EH (cell line): ENCODE results near the gene CPLANE2.
A peak's percentile ranks its signal among the peaks of the same experiment; 100 is the strongest.
"Not testable (repeated sequence)": the region's sequence is repeated elsewhere in the genome, so short reads cannot be mapped to it uniquely, and the experiment has no call there.

Source experiments
- DNase-seq: peaks from one replicate; pipeline ENCODE4 v3.0.0-alpha.2; 2015; ENCODE audit warnings: low read depth

CPLANE2 gene

DNA sequence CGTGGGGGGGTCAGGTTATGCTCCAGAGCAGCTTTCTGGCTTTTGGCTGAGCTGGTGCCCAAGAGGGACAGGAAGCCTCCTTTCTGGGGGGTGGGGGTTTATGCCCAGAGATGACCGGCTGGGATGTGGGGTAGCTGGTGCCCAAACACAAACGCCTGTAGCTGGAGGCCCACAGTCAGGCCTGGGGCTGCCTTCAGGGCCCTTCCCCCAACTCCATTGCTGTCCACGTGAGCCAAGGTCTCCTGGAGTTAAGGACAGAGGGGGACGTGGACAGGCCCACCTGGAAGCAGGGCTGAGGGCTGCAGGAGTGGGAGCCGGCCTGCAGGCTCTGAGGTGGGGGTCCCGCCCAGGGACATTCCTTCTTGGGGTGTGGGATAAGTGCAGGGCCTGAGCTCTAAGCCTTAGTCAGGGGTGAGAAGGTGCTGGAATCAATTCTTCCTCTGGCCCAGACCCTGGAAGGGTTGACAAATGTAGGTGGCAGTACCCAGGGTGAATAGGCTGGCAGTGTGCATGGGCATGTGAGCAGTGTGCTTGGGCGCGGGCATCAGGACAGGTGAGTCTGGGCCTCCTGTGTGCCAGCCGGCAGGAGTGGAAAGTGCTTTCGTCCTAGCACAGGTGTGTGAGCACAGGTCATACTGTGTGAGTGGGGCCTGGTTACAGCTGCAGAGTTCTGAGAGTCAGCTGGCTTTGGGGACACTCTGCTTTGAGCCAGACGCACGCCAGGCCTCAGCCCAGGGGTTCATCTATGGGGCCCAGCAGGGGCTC, 6.8 kb downstream of the CPLANE2 start:
- DNase-seq: no peak

DNA sequence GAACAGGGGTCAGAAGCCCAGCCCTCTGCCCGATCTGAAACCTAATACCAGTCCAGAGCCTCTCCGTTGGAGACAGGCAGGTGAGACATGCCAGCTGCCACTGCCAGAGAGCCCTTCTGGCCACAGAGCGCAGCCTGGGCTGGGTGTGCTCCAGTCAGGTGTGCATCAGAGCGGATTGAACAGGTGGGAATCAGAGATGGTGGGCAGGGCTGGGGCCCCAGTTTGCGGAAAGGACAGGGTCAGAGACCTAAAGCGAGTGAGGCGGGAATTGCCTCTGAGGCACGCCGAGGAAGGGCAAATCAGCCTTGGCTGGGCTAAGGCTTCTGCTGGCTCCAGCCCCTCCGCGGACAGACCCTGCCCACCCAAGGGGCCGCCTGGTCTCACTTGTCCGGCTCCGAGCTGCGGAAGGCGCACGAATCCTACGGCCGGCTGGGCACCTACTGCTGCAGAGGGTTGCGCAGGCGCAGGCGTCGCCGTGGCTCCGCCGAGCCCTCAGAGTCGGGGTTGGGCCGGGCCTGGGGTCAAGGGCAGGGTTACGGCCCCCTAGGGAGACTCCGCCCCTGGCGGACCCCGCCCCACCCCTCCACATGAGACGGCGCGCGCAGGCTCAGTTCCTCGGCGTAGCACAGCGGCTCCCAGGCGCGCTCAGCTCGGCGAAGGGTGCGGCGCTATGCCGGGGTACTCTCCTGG, 10.3 kb downstream of the CPLANE2 start:
- DNase-seq: no peak

DNA sequence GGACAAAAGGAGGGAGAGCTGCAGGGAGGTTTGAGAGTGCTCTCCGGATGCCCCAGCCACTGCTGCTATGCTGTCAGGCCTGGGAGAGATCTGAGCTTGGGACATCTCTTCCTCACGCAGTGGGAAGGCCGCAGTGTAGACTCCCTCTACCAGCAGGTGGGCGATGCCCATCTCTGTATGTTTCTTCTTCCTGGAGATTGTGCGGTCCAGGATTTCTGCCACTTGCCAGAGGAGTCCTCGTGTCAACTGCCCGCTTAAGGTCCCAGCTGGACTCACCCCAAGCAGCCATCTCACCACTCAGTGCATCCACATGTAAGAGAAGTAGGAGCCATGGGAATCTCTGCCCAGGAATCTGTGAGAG, 10.9 kb downstream of the CPLANE2 start:
- no peak for DNase-seq

DNA sequence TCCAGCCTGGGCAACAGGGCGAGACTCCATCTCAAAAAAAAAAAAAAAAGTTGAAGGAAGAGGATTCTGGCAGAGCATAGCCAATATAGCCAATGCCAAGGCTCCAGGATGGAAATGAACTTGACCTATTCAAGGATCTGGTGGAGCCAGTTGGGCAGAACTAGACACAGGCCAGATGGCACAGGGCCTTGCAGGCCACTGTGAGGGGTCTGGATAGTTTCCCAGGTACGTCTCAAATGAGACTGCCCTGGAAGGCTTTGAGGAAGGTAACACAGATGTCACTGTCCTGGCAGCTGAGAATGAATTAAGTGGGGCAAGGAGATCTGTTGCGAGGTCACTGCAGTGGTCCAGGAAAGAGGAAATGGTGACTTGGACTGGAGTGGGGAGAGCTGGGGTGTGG, 12.5 kb downstream of the CPLANE2 start:
- DNase-seq: no peak

DNA sequence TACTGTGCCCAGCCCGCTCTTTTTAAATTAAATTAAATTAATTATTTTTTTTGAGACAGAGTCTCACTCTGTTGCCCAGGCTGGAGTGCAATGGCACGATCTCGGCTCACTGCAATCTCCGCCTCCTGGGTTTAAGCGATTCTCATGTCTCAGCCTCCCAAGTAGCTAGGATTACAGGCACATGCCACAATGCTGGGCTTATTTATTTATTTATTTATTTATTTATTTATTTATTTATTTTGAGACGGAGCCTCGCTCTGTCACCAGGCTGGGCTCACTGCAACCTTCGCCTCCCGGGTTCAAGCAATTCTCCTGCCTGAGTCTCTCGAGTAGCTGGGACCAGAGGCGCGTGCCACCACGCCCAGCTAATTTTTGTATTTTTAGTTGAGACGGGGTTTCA, 14.3 kb downstream of the CPLANE2 start:
- DNase-seq: not testable (repeated sequence)

DNA sequence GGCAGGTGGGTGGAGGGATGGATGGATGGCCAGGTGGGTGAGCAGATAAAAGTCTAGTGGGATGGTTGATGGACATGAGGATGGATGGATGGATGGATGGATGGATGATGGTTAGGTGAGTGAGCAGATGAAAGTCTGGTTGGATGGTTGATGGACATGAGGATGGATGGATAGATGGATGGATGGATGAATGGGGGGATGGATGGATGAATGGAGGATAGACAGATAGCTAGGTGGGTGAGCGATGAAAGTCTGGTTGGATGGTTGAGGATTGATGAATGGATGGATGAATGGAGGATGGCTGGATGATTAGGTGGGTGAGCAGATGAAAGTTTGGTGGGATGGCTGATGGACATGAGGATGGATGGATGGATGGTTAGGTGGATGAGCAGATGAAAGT, 15.5 kb downstream of the CPLANE2 start:
- no peak for DNase-seq

DNA sequence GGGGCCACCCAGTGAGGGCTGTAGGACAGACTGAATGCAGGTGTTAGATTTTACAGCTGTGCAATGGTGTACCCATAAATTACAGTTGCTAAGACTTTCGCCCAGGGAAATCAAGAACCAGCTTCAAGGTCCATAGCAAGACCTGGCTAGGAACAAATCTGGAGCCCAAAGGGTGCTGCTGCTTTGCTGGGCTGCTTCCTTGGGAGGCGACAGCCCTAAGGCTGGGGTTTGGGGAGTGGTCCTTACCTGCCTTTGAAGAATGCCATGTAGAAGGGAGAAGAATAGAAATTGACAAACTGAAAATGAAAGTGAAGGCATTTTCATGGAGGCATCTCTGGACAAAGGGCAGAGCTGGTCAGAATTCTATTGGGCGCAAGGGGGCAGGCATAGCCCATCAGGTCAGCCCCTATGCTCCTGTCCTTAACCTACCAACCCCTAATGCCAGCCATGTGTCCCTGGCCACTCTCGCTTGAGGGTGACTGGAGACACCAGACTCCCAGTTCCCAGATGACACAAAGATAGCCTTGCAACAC, 16.9 kb downstream of the CPLANE2 start:
- DNase-seq: no peak

DNA sequence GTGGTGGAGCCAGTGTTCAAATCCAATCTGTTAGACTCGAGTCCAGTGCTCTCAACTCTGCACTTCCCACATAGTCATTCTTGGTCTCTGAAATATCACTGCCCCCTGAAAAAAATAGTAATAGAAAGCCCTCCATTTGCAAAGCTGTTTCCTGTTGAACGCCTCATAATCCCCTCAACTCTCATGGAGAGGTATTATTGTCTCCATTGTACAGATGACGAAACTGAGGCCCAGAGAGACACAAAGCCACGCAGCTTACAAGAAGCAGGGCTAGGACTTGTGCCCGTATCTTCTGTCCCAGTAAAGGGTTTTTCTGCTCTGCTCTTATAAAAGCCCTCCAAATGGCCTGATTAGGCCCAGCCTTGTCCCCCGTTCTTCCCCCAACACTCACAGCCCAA, 18.3 kb downstream of the CPLANE2 start:
- no peak for DNase-seq

DNA sequence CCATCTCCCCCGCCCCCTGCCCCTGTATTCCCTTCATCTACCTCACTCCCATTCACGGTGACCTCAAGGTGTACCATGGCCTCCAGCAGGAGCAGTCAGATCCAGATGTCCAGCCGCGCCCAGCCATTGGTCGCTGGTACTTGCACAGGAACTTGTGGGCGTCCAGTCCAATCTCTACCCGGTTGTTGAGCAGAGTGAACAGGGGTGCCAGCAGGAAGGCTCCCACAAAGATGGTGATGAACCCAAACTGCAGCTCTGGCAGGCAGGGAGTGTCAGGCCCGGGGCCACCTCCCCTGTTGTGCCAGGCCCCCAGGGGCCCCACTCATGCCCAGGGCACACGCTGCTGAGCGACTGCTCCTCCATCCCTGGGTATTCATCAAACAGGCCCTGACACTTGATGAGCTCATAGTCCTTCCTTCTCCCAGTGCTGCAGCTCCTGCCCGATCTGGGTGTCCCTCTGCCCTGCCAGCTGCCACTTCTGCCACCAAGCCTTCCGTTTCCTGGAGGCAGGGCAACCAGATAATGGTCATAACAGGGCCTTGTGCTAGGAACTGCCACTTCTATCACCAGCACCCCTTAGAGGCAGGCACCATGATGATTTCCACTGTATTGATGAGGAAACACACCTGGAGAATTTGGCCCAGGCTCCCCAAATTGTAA, 18.8 kb downstream of the CPLANE2 start:
- DNase-seq: no peak

DNA sequence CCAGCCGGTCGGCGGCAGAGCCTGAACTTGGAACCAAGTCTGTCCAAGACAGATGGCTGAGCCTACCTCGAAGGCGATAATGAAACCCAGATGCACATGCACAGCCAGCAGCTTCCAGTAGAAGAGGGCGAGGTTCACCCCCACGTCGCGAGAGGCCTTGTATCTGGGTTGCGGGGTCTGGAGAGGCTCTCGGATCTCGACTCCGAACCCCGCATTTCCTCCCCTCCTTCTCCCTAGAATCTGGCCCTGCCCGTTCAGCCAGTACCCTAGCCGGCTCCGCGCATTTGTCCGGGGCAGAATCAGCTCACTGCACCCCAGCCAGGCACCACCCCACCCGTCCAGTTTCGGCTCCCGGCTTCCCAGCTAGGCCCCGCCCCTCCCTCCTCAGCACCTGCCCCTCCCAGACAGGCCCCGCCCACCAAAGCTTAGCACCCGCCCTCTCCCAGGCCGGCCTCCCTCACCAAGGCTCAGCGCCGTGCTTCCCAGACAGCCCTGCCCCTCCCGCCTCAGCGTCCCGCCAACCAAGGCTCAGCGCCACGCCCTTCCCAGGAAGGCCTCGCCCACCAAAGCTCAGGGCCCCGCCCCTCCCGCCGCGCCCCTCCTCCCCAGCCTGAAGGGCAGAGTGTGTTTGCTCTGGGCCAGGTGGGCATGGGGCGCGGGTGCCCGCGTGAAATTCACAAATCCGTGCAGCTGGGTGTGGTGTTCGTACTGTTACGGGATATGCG, 19.8 kb downstream of the CPLANE2 start:
- peak; percentile 98 for DNase-seq

DNA sequence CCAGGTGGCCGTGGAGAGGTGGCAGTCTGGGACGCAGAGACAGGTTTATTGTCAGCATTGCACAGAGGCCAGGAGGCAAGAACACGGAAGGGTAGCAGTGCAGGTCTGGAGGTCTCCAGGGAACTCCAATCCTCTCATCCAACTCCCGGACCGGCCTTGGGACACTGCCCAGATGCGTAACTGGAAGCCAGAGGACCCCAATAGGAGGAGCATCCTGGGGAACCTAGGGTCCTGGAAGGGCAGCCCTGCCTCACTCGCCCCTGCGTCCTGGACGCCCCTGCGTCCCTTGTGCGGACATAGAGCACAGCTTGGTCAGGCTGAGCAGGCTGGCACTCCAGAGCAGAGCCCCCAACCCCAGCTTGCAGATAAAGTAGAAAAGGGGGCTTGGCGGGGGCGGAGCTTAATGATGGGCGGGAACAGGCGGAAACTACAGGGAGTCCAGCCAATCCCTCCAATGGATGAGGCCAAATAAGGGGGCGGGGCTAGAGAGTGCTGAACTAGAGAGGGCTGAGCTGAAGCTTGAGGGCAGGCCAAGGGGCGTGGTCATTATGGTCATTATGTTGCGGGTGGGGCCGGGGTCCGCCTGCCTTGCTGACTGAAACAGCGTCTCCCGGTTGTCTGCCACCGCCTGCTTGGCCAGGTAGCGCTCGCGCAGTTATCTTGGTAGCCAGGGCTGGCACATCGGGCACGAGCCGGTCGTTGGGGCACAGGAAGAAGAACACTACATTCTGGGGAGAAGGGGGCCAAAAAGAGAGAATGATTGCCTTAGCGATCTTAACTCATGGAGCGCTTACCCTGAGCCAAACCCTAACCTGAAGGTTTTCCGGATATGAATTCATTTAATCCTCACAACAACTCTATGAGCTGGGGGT, 20.9 kb downstream of the CPLANE2 start:
- peak; percentile 75 for DNase-seq

DNA sequence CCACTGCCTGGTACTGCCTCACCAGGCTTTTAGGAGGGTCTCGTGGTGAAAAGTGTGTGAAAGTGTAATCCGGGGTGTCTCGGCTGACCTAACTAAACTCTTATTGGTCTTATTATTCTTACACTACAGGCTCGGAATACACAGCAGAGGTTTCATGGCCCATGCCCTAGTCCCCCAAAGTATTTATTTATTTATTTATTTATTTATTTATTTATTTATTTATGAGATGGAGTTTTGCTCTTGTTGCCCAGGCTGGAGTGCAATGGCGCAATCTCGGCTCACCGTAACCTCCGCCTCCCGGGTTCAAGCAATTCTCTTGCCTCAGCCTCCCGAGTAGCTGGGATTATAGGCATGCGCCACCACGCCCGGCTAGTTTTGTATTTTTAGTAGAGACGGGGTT, 21.7 kb downstream of the CPLANE2 start:
- not testable (repeated sequence) for DNase-seq

DNA sequence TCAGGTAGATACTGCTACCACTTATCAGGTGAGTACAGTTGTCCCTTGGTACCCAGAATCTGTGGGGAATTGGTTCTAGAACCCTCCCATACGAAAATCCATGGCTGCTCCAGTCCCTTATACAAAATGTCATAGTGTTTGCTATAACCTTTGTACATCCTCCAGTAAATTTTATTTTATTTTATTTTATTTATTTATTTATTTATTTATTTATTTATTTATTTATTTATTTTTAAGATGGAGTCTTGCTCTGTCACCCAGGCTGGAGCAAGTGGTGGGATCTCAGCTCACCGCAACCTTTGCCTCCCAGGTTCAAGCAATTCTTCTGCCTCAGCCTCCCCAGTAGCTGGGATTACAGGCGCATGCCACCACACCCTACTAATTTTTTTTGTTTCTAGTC, 23.4 kb downstream of the CPLANE2 start:
- not testable (repeated sequence) for DNase-seq

DNA sequence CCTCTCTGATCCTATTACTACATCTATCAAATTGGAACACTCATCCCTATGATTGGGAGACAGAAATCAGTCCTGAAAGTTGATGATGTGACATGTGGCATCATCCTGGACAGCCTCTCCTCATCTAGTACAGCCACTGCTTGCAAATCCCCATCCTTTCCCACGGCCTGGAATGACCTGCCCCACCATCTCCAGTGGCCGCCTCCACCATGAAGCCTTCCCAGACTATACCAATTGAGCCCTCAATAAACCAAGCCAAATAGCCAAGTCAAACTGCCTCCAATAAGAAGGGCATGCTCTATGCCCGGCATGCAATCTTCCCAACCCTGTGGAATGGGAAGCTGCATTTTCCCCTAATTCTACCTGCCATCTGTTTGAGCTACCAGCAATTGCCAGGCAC, 24.0 kb downstream of the CPLANE2 start:
- DNase-seq: no peak

DNA sequence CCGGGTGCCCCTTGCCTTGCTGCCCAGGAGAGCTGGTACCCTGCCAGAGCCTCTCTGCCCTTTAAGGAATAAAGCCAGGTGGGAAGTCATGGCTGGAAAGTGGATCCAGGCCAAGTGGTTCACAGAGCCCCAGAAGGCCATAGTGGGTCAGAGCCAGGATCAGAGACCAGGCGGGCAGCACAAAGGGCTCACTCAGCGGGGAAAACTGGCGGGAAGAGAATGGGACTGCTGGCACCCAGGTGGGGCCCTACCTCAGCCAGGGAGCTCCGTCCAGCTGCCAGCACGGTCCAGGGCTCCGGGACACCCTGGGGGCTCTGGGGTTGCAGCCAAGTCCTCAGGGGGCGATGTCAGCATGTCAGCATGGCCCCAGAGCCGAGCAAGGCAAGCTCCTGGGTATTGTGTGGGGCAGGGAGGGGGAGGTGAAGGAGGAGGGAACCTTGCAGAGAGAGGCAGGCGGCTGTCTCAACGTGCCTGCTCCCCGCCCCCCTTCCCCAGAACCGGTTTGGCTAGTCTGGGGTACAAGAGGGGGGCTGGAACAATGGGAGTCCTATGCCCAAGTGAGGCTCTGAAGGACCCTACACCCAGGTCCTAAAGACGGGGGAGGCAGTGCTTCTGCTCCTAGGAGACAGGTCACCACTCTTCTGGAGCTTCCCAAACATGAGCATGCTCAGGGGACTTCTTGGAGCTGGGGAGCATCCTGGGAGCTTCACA, 24.6 kb downstream of the CPLANE2 start, which contains the start of gene ARHGEF19:
Gene ARHGEF19, minus strand, starts transcription at position 402 of the 711 bp plus-strand sequence. CDS start 3,598 bp downstream, outside the sequence.
- no peak for DNase-seq

DNA sequence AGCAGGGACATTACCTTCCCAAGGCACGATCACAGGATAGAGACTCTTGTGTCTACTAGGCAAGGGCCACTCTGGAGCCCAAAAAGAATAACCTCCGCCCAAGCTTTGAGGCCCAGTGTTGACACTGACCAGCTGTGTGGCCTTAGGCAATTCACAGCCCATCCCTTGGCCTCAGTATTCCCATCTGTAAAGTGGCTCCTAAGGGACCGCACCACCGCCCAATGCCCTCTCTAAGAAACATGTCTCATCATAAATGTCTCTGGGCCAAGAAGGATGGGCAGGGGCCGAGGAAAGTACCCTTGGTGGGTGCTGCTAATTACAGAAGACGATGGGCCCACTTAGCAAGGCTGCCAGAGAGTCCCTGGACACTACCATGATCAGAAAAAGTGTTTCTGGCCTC, 25.2 kb downstream of the CPLANE2 start:
- DNase-seq: no peak

DNA sequence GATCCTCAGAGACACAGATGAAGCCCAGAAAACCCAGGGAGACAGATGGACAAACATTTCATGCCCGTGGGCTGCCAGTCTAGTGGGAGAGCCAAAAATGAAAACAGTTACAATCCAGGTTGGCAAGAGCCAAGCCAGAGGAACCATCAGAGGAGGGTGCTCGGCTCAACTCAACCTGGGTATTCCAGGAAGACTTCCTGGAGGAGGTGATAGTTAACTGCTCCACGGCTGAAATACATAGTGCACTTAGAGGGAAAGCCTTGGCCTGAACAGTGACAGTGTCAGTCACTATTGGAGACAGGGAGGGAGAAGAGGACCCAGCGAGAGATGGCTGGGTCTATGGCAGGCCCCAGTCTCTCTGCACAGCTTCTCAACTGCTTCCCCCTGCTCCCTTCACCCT, 26.4 kb downstream of the CPLANE2 start:
- no peak for DNase-seq

DNA sequence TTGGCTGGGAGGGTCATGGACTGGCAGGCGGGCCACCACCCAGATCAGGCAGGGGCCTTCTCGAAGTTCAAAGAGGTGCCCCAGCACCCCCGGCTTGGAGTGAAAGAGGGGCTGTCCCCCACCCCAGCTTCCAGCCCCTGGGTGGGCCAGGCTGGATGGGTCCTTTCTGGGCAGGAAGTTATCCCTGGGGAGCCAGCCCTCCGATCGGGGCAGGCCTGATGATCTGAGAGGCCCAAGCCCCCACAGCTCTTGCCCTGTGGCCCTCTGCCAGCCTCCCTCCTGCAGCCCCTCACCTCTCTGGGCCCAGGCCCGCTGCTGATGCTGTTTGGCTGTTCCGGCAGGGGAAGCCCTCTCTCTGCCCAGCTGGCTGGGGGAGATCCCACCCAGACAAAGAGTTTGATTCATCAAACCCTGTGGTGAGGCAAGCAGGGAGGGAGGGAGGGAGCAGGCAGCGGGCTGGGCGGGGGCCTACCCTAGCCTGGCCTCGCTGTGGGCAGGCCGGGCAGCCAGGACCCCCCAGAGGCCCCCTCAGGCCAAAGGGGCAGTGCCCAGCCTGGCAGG, 27.1 kb downstream of the CPLANE2 start:
- DNase-seq: no peak

DNA sequence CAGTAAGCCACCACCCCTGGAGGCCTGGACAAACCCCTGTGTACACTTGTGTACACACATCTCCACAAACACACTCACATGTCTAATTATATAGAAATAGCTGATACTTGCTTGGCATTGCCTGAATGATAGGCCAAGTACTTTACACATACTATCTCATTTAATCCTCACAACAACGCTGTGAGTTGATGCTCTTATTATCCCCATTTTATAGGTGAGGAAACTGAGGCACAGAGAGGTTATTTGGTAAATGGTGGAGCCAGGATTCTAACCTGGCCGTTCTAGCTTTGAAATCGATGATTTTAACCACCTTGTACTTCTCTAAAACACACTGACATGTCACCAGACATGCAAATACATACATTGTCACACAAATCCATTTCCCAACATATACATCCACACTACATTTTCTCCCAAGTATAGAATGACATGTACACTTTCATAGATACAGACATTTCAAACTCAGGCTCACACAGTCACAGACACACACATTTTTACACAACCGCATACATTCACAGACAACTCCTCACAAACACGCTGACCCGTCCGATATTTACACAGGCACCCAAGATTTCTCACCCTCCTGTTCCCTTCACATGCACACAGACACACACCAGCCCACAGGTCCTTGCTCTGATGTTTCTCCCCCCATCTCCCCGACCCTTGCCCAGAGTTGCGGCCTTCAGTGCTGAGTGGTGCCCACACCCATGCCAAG, 27.7 kb downstream of the CPLANE2 start:
- no peak for DNase-seq
